22Rv1 (cell line): ENCODE results near the gene TRPC6.

Experiments
- H3K27ac ChIP-seq: fragments of 450-650 bp; 2 replicates; pipeline ENCODE4 v1.5.1; 2017
- CTCF ChIP-seq: fragments of 450-650 bp; IDR thresholded peaks from 2 replicates; pipeline ENCODE4 v1.5.1; 2017; ENCODE audit warnings: mild to moderate bottlenecking
- ZFX ChIP-seq: fragments of 450-650 bp; IDR thresholded peaks from 2 replicates; pipeline ENCODE4 v1.6.1; 2017; ENCODE audit warnings: antibody characterized with exemption, borderline replicate concordance

Gene TRPC6

GRCh38 chr11:101508370-101508769, 75.4 kb downstream of the TRPC6 start:
- no peak overlapping the region for H3K27ac ChIP-seq
- TF ChIP-seq ZFX (no peak), CTCF (no peak)

- TF ChIP-seq ZFX (no peak), CTCF (no peak)
- no peak overlapping the region for H3K27ac ChIP-seq
These were observed 84.9 kb downstream of the TRPC6 start for GRCh38 chr11:101498891-101499290.

DNA sequence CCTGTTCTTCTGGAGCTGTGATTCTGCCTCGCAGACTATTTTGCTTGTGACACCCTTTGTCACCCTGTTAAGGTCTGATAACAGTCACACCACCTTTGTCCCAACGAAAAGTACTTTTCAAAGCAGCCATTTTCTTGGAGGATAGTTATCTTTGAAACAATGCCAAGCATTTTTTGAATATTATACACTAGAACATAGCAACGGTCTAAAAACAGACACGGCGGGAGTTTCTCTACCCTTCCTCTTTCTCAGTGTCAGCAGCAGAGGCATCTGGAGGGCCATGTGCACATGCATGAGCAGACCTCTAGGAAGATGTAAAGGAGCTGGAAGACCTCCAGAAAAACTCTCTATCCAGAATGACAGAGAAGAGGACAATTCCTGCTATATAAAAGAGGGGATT, 86.5 kb downstream of the TRPC6 start:
- TF ChIP-seq ZFX (no peak), CTCF (no peak)
- H3K27ac ChIP-seq, result no peak overlapping the region

DNA sequence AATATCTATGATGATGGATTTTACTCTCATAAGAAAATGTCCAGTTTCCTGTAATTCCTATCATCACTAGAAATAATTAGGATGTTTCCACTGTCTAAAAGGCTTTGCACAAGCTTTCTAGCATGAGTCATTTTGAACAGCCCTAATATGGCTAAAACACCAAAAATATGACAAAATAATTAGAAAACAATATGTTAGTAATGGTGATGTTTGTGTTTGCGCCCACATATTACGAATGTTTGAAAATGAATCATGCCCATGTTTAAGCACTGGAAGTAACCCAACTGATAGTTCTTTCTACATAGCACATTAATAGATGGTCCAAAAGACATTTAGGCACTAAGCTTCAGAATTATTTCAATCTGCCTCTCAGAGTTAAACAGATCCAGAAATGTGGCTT, 96.0 kb downstream of the TRPC6 start:
- no peak overlapping the region for H3K27ac ChIP-seq
- no peak for TF ChIP-seq ZFX
- TF ChIP-seq CTCF, result no peak

GRCh38 chr11:101482556-101483124, 101.2 kb downstream of the TRPC6 start:
- TF ChIP-seq ZFX (no peak), CTCF (no peak)

DNA sequence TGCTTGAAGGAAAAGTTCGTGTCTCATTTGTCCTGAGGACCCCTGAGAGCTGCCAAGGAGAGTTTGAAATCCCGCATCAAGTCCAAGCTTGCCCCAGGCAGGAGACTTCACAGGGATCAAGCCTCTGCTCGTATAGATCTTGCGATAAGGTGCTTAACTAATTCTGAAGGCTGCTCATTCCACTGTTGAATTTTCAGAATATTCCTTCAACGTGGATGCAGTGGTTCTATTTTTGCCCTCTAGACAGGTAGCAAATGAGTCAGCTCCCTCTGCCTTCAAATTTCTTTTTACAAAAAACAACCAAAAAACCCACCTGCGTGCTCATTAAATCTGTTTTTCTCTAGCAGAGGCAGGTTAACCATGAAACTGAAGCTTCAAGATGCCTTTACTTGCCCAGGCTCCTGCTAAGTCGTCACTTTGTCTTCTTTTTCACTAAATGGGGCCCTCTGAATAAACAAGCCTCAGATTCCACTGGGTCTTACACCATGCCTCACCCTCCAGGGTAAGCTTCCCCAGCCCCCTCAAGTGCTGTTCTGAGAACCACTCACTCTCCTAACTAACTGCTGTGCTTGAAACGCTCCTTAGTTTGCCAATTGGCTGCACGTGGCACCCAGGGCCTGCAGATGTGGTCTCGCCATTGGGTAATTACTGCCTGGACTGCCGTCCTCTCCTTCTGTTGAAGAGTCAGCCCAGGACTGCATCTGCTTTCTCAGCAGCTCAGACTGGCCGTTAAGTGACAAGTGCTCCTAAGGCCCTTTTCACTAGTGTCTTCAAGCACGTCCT, 105.0 kb downstream of the TRPC6 start:
- no peak overlapping the region for H3K27ac ChIP-seq
- TF ChIP-seq CTCF, result no peak
- TF ChIP-seq ZFX, result no peak

More at GRCh38 chr11:101482556-101483124, 101.2 kb downstream of the TRPC6 start:
- H3K27ac ChIP-seq, result no peak overlapping the region

- TF ChIP-seq CTCF, result no peak
- TF ChIP-seq ZFX, result no peak
- no peak overlapping the region for H3K27ac ChIP-seq
These were observed 105.9 kb downstream of the TRPC6 start for GRCh38 chr11:101477926-101478325.
